GM12892 (cell line): ENCODE results near the gene DMBX1.

Source experiments
- POLR2A ChIP-seq: IDR thresholded peaks from 2 replicates; pipeline ENCODE4 v1.6.1; 2011; ENCODE audit warnings: low read depth, low read length, control low read depth
- POLR2AphosphoS5 ChIP-seq: IDR thresholded peaks from 2 replicates; pipeline ENCODE4 v1.6.1; 2011; ENCODE audit warnings: low read depth, low read length, control low read depth
- TAF1 ChIP-seq: IDR thresholded peaks from 2 replicates; pipeline ENCODE4 v1.6.1; 2011; ENCODE audit warnings: low read depth, mild to moderate bottlenecking, control low read depth, low read length, borderline replicate concordance

- TF ChIP-seq POLR2A (no peak), POLR2AphosphoS5 (no peak), TAF1 (no peak)
Measured at GRCh38 chr1:46532498-46533178, 43.0 kb downstream of the DMBX1 start.
